Measurements from ENCODE around the gene TVP23C.
"Not testable (repeated sequence)": the region's sequence is repeated elsewhere in the genome, so short reads cannot be mapped to it uniquely, and the experiment has no call there.

The TVP23C gene

GRCh38 chr17:15563375-15563857, at the start of gene TVP23C:
Gene TVP23C (minus strand): TSS chr17:15563483. CDS start chr17:15563448, 35 bp downstream.
- DNase-seq = peak; percentile 71
- Mint-ChIP-seq H3K36me3 (ENCODE audit: low read depth) (peaks cover 23% of the 10 kb centered on the region), H3K4me3 (peak within 1 kb of the TSS; percentile 98), H3K4me1 (peaks cover 16% of the 10 kb centered on the region), H3K9me3 (peaks cover 23% of the 10 kb centered on the region), H3K27ac (peak within 1 kb of the TSS; percentile 98)
- not testable (repeated sequence) for H3K27me3 Mint-ChIP-seq (ENCODE audit: low read depth, poor library complexity)

GRCh38 chr17:15592960-15593359, 29.7 kb upstream of the TVP23C start:
- H3K36me3 Mint-ChIP-seq (ENCODE audit: low read depth); H3K9me3 Mint-ChIP-seq; H3K27me3 Mint-ChIP-seq (ENCODE audit: low read depth, poor library complexity); DNase-seq; H3K4me3 Mint-ChIP-seq; H3K27ac Mint-ChIP-seq: not testable (repeated sequence)
- H3K4me1 Mint-ChIP-seq = peaks cover 21% of the 10 kb centered on the region

GRCh38 chr17:15591986-15592385, 28.7 kb upstream of the TVP23C start:
- not testable (repeated sequence) for H3K9me3 Mint-ChIP-seq; DNase-seq; H3K36me3 Mint-ChIP-seq (ENCODE audit: low read depth); H3K4me3 Mint-ChIP-seq; H3K27ac Mint-ChIP-seq; H3K27me3 Mint-ChIP-seq (ENCODE audit: low read depth, poor library complexity)
- H3K4me1 Mint-ChIP-seq = peaks cover 22% of the 10 kb centered on the region

DNA sequence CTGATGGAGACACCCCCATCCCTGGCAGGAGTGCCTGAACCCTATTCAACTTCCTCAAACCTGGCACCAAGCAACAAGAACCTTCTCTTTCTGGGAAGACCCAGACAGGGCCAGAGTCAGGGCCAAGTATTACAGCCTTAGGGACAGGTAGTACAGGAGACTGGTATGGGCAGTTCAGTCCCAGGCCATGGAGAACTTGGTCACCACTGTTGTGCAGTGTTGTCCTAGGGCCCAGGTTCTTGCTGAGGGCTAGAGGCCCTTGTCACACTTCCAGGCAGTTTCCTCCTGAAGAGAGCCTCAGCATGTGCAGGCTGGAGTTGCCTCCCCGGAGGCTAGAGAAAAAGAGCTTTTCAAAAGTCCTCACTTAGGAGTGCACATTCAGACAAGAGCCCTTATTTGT, 27.6 kb upstream of the TVP23C start:
- H3K4me1 Mint-ChIP-seq = peaks cover 22% of the 10 kb centered on the region
- not testable (repeated sequence) for DNase-seq; H3K4me3 Mint-ChIP-seq; H3K36me3 Mint-ChIP-seq (ENCODE audit: low read depth); H3K27ac Mint-ChIP-seq; H3K27me3 Mint-ChIP-seq (ENCODE audit: low read depth, poor library complexity); H3K9me3 Mint-ChIP-seq

- H3K27me3 Mint-ChIP-seq (ENCODE audit: low read depth, poor library complexity); DNase-seq; H3K4me3 Mint-ChIP-seq; H3K9me3 Mint-ChIP-seq; H3K27ac Mint-ChIP-seq; H3K36me3 Mint-ChIP-seq (ENCODE audit: low read depth): not testable (repeated sequence)
- H3K4me1 Mint-ChIP-seq = peaks cover 22% of the 10 kb centered on the region
These were observed 26.6 kb upstream of the TVP23C start for GRCh38 chr17:15589544-15590536.

DNA sequence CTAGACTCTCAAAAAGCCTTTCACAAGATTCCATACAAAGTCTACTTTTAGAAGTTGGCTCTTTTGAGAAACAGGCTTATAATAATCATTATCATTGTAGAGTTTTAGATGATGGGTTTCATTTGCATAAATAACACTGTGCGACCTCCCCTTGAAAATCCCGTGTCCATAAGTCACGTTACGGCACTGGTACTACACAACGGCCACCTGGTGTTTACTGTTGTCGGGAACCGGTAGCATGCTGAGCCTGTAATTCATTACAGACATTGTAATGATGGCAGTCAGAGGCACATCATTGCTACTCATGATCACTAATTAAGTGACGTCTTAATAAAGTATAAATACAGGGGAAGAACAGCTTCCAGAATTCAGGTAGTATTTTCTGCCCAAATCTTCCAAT, 24.7 kb upstream of the TVP23C start:
- H3K9me3 Mint-ChIP-seq; DNase-seq; H3K36me3 Mint-ChIP-seq (ENCODE audit: low read depth); H3K4me3 Mint-ChIP-seq; H3K27me3 Mint-ChIP-seq (ENCODE audit: low read depth, poor library complexity); H3K27ac Mint-ChIP-seq: not testable (repeated sequence)
- H3K4me1 Mint-ChIP-seq = peaks cover 22% of the 10 kb centered on the region

GRCh38 chr17:15583313-15583712, 20.0 kb upstream of the TVP23C start:
- not testable (repeated sequence) for H3K9me3 Mint-ChIP-seq; H3K27me3 Mint-ChIP-seq (ENCODE audit: low read depth, poor library complexity); H3K27ac Mint-ChIP-seq; DNase-seq; H3K4me3 Mint-ChIP-seq; H3K4me1 Mint-ChIP-seq; H3K36me3 Mint-ChIP-seq (ENCODE audit: low read depth)

DNA sequence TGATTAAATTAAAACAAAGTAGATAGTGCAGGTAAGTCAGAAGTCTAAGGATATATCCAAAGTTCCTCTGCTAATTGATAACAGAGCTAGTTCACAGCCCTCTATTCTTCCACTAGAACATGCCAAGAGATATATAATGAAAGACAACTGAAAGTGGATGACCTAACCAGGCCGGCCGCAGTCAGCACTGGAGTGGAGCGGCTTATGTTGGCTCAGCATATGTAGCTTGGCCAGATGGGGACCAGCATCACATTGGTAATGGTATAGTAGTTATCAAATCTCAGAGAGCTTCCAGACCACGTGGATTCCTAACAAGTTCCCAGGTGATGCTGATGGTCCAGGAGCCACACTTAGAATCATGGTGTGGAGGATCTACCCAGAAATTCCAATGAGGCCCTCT, 18.2 kb upstream of the TVP23C start:
- H3K9me3 Mint-ChIP-seq; H3K36me3 Mint-ChIP-seq (ENCODE audit: low read depth); DNase-seq; H3K27me3 Mint-ChIP-seq (ENCODE audit: low read depth, poor library complexity); H3K4me1 Mint-ChIP-seq; H3K27ac Mint-ChIP-seq; H3K4me3 Mint-ChIP-seq: not testable (repeated sequence)

DNA sequence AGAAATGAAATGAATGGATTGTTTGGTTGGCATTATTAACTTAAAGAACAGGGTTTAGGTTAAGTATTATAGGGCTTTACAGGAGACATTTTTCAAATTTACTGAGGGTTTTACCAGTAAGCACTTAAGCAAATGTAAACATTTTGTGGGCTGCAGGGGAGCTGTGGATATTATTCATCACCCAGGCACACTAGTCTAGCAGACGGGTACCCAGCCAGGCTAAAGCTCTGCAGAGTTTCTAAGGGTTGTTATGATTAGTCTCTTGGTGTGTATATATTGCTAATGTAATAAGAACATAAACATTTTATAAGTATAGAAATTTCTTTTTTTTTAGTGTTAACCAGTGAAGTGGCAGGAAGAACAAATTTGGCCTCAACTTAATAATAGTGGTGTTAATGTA, 13.6 kb upstream of the TVP23C start:
- not testable (repeated sequence) for H3K9me3 Mint-ChIP-seq; DNase-seq; H3K27ac Mint-ChIP-seq; H3K27me3 Mint-ChIP-seq (ENCODE audit: low read depth, poor library complexity); H3K4me3 Mint-ChIP-seq; H3K4me1 Mint-ChIP-seq; H3K36me3 Mint-ChIP-seq (ENCODE audit: low read depth)

DNA sequence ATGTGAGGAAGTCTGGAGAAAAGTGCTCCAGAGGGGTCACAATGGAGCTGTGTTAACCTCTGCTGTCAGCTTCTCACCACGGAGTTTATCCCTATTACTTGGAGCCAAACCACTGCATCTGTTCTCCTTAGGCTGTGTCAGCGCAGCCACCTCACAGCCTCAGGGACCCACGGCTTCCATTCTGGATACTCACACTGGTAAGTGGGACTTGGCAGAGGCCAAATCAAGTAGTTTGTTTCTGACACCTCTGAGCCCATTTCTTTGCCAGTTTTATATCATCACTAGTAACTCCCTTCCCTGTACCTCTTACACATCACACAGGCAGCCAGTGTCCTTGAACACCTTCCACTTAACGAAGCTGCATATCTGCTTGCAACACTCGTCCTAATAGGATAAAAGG, 11.4 kb upstream of the TVP23C start:
- H3K4me1 Mint-ChIP-seq = not testable (repeated sequence)

GRCh38 chr17:15573870-15574269, 10.6 kb upstream of the TVP23C start:
- not testable (repeated sequence) for H3K4me1 Mint-ChIP-seq; H3K27ac Mint-ChIP-seq; H3K4me3 Mint-ChIP-seq; H3K27me3 Mint-ChIP-seq (ENCODE audit: low read depth, poor library complexity); H3K9me3 Mint-ChIP-seq; DNase-seq; H3K36me3 Mint-ChIP-seq (ENCODE audit: low read depth)

More for the DNA sequence above, 11.4 kb upstream of the TVP23C start:
- H3K9me3 Mint-ChIP-seq; DNase-seq; H3K27ac Mint-ChIP-seq; H3K27me3 Mint-ChIP-seq (ENCODE audit: low read depth, poor library complexity); H3K4me3 Mint-ChIP-seq; H3K36me3 Mint-ChIP-seq (ENCODE audit: low read depth): not testable (repeated sequence)

DNA sequence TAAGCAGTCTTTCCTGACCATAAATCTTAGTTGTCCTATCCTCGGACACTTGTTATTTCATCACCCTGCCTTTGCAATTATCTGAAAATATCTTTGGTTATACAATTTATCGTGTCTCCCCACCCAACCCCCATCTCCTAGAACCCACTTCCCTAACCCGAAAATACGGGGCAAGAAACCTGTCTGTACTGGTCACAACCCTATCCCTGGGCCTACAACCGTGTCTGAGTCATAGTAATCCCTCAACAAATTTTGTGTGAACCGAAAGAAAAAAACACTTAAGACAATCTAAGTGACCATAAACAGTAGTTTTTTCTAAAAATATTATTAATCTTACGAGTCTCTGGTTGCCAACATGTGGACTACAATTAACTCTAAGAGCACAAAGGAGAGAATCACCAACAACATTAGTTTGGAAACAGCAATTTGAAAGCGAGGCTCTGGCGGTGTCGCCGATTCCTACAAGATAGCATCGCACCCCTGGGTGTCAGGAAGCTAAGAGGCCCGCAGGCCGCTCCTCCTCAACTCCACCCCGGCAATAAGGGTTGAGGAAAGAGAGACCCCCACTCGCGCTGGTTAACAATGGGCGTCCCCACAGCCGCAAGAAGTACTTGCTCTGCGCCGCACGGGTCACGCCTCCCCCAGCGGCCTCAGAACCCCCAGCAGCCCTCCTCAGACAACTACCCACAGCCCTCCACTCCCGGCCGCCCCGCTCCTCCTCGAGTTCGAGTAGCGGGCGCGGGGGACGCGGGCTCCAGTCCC, 489 bp downstream of the TVP23C start:
- H3K9me3 Mint-ChIP-seq = peaks cover 23% of the 10 kb centered on the region
- not testable (repeated sequence) for H3K27ac Mint-ChIP-seq

GRCh38 chr17:15561439-15561838, 1.8 kb downstream of the TVP23C start:
- not testable (repeated sequence) for H3K4me3 Mint-ChIP-seq; DNase-seq; H3K27ac Mint-ChIP-seq; H3K27me3 Mint-ChIP-seq (ENCODE audit: low read depth, poor library complexity)
- H3K4me1 Mint-ChIP-seq = peaks cover 18% of the 10 kb centered on the region
- peaks cover 23% of the 10 kb centered on the region for H3K9me3 Mint-ChIP-seq
- peaks cover 30% of the 10 kb centered on the region for H3K36me3 Mint-ChIP-seq (ENCODE audit: low read depth)

More for the DNA sequence above, 489 bp downstream of the TVP23C start:
- Mint-ChIP-seq H3K36me3 (ENCODE audit: low read depth) (peaks cover 23% of the 10 kb centered on the region), H3K4me1 (peaks cover 18% of the 10 kb centered on the region), H3K4me3 (peak overlapping the region; percentile 98)
- H3K27me3 Mint-ChIP-seq (ENCODE audit: low read depth, poor library complexity); DNase-seq: not testable (repeated sequence)

DNA sequence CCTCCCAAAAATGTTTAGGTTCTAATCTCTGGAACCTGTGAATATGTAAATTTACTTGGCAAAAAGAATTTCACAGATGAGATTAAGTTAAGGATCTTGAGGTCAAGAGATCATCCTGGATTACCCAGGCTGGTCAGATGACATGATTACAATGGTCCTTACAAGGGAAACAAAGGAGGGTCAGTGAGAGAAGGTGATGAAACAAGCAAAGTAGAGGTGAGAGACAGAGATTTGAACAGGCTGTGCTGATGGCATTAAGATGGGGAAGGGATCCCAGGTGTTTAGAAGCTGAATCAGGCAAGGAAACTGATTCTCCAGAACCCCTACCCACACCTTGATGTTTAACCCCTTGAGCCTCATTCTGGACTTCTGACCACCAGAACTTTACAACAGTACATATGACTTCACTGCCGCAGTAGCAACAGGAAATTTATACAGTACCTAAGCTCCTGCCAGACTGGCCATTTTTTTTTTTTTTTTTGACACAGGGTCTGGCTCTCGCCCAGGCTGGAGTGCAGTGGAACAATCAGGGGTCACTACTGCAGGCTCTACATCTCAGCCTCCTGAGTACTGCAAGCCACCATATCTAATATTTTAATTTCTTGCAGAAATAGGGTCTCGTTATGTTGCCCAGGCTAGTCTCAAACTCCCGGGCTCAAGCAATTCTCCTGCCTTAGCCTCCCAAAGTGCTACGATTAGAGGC, 4.7 kb downstream of the TVP23C start:
- not testable (repeated sequence) for H3K27me3 Mint-ChIP-seq (ENCODE audit: low read depth, poor library complexity); H3K4me3 Mint-ChIP-seq; DNase-seq
- peaks cover 57% of the 10 kb centered on the region for H3K36me3 Mint-ChIP-seq (ENCODE audit: low read depth)
- peaks cover 18% of the 10 kb centered on the region for H3K4me1 Mint-ChIP-seq
- H3K27ac Mint-ChIP-seq = peak overlapping the region; percentile 9
- H3K9me3 Mint-ChIP-seq = peaks cover 23% of the 10 kb centered on the region

Data from nephron progenitor cell (in vitro differentiated cells).